Mesenchymal stem cell (in vitro differentiated cells and primary cell): ENCODE measurements around the gene TUT1.
A peak's percentile ranks its signal among the peaks of the same experiment; 100 is the strongest.
"Not testable (repeated sequence)": the region's sequence is repeated elsewhere in the genome, so short reads cannot be mapped to it uniquely, and the experiment has no call there.

Experiments used
- DNase-seq: peaks from one replicate; pipeline ENCODE4 v3.0.0-alpha.2; 2013
- H2AFZ ChIP-seq: one replicate; pipeline ENCODE4 v1.6.1; 2013; ENCODE audit warnings: low read depth, mild to moderate bottlenecking, control low read depth, inconsistent platforms, low read length, moderate library complexity
- H2AK5ac ChIP-seq: 2 replicates; pipeline ENCODE4 v1.6.1; 2013; ENCODE audit warnings: low read length, moderate library complexity, mild to moderate bottlenecking, inconsistent platforms; ENCODE audit not compliant: severe bottlenecking
- H2BK120ac ChIP-seq: one replicate; pipeline ENCODE4 v1.6.1; 2013; ENCODE audit warnings: low read depth, mild to moderate bottlenecking, inconsistent platforms, low read length, moderate library complexity
- H2BK12ac ChIP-seq, 2 experiments: one replicate each; pipeline ENCODE4 v1.6.1; 2013; ENCODE audit warnings: inconsistent platforms in 2 of 2, low read length in 2 of 2, mild to moderate bottlenecking in 2 of 2, moderate library complexity in 2 of 2, control low read depth in 1 of 2
- H2BK15ac ChIP-seq: one replicate; pipeline ENCODE4 v1.6.1; 2013; ENCODE audit warnings: mild to moderate bottlenecking, low read depth, inconsistent platforms; ENCODE audit not compliant: poor library complexity, severe bottlenecking
- H2BK5ac ChIP-seq: 2 replicates; pipeline ENCODE4 v1.6.1; 2013; ENCODE audit warnings: low read depth, mild to moderate bottlenecking, low read length, control low read depth, inconsistent platforms; ENCODE audit not compliant: poor library complexity, severe bottlenecking
- H3K14ac ChIP-seq, 2 experiments: one replicate each; pipeline ENCODE4 v1.6.1; 2013; ENCODE audit warnings: inconsistent platforms in 2 of 2, low read length in 2 of 2, control low read depth in 1 of 2, mild to moderate bottlenecking in 1 of 2, moderate library complexity in 1 of 2
- H3K18ac ChIP-seq, 2 experiments: one replicate each; pipeline ENCODE4 v1.6.1; 2013; ENCODE audit warnings: inconsistent platforms in 2 of 2, low read length in 2 of 2, control low read depth in 1 of 2, low read depth in 1 of 2, mild to moderate bottlenecking in 1 of 2
- H3K23ac ChIP-seq, 2 experiments: one replicate each; pipeline ENCODE4 v1.6.1; 2013; ENCODE audit warnings: inconsistent platforms in 2 of 2, low read length in 2 of 2, mild to moderate bottlenecking in 2 of 2, moderate library complexity in 2 of 2, control low read depth in 1 of 2
- H3K27ac ChIP-seq: 2 replicates; pipeline ENCODE4 v1.5.1; 2013; ENCODE audit warnings: mild to moderate bottlenecking, moderate library complexity, low read length, control low read depth, inconsistent platforms; ENCODE audit not compliant: poor library complexity, severe bottlenecking
- H3K27me3 ChIP-seq, 2 experiments: 2 replicates each; pipeline versions ENCODE4 v1.6.1 to v1.7.0; 2013; ENCODE audit warnings: low read length in 2 of 2, mild to moderate bottlenecking in 2 of 2, moderate library complexity in 2 of 2, control low read depth in 1 of 2, inconsistent platforms in 1 of 2; ENCODE audit not compliant: control insufficient read depth in 1 of 2, insufficient read depth in 1 of 2
- H3K36me3 ChIP-seq, 2 experiments: 2 replicates each; pipeline versions ENCODE4 v1.6.1 to v1.7.0; 2013; ENCODE audit warnings: low read length in 2 of 2, control low read depth in 1 of 2, inconsistent platforms in 1 of 2, low read depth in 1 of 2, mild to moderate bottlenecking in 1 of 2; ENCODE audit not compliant: insufficient read depth in 2 of 2, control insufficient read depth in 1 of 2
- H3K4ac ChIP-seq, 2 experiments: one replicate each; pipeline ENCODE4 v1.6.1; 2013; ENCODE audit warnings: inconsistent platforms in 2 of 2, low read length in 2 of 2, mild to moderate bottlenecking in 2 of 2, moderate library complexity in 2 of 2, control low read depth in 1 of 2, low read depth in 1 of 2
- H3K4me1 ChIP-seq: 2 replicates; pipeline ENCODE4 v1.6.1; 2013; ENCODE audit warnings: low read depth, low read length, control low read depth; ENCODE audit not compliant: control insufficient read depth, insufficient read depth
- H3K4me2 ChIP-seq: 2 replicates; pipeline ENCODE4 v1.6.1; 2013; ENCODE audit warnings: low read length, mild to moderate bottlenecking, inconsistent platforms; ENCODE audit not compliant: poor library complexity, severe bottlenecking
- H3K4me3 ChIP-seq, 2 experiments: 2 replicates each; pipeline versions ENCODE4 v1.5.1 to v1.7.0; 2013; ENCODE audit warnings: low read length in 2 of 2, mild to moderate bottlenecking in 2 of 2, control low read depth in 1 of 2, low read depth in 1 of 2; ENCODE audit not compliant: insufficient read depth in 1 of 2
- H3K79me1 ChIP-seq: replicated peaks from 2 replicates; pipeline ENCODE4 v1.6.1; 2013; ENCODE audit warnings: mild to moderate bottlenecking, control low read depth, low read length, inconsistent platforms; ENCODE audit not compliant: poor library complexity, severe bottlenecking
- H3K9ac ChIP-seq: 2 replicates; pipeline ENCODE4 v1.7.0; 2013; ENCODE audit warnings: mild to moderate bottlenecking, low read length, moderate library complexity
- H3K9me3 ChIP-seq: 2 replicates; pipeline ENCODE4 v1.7.0; 2013; ENCODE audit warnings: mild to moderate bottlenecking, low read length; ENCODE audit not compliant: control insufficient read depth
- H4K8ac ChIP-seq: one replicate; pipeline ENCODE4 v1.6.1; 2013; ENCODE audit warnings: inconsistent platforms, mild to moderate bottlenecking, low read length, moderate library complexity
- H4K91ac ChIP-seq: one replicate; pipeline ENCODE4 v1.6.1; 2013; ENCODE audit warnings: mild to moderate bottlenecking, low read length, inconsistent platforms
- WGBS: methylation state at CpG from one replicate; pipeline ENCODE4 v1.1.7; 2013; ENCODE audit warnings: mixed read lengths; 5-methylcytosine and 5-hydroxymethylcytosine counted together

The TUT1 gene

GRCh38 chr11:62552485-62553079 is 38.7 kb downstream of the TUT1 start:
- no peak overlapping the region for H2AFZ ChIP-seq
- peaks cover 61% of the 10 kb centered on the region for H3K4me1 ChIP-seq
- H4K91ac ChIP-seq, result peak overlapping the region; percentile 92
- H3K9ac ChIP-seq, result peak overlapping the region; percentile 95
- H3K4ac ChIP-seq, result peak overlapping the region; percentile 62 to 68
- H2BK120ac ChIP-seq, result peak overlapping the region; percentile 84
- no peaks in the 10 kb centered on the region for H3K9me3 ChIP-seq
- peak overlapping the region; percentile 31 for H3K4me2 ChIP-seq
- peaks cover 13% of the 10 kb centered on the region for H3K79me1 ChIP-seq
- WGBS, result 7% methylated on average over 4 of the region's 4 CpGs
- H4K8ac ChIP-seq, result peak overlapping the region; percentile 58
- H2BK12ac ChIP-seq, result peak overlapping the region; percentile 94 to 99
- peak overlapping the region in 1 of 2 experiments; percentile 77 for H3K4me3 ChIP-seq
- peaks cover 5 to 8% of the 10 kb centered on the region in 2 experiments for H3K36me3 ChIP-seq
- peak overlapping the region; percentile 83 to 91 for H3K18ac ChIP-seq
- H3K27me3 ChIP-seq, result no peaks in the 10 kb centered on the region
- H3K23ac ChIP-seq, result peak overlapping the region; percentile 16 to 53
- DNase-seq, result peak; percentile 76
- H3K27ac ChIP-seq, result peak overlapping the region; percentile 92
- peak overlapping the region; percentile 55 for H2BK15ac ChIP-seq
- H3K14ac ChIP-seq, result peak overlapping the region in 1 of 2 experiments; percentile 50
- peak overlapping the region; percentile 100 for H2AK5ac ChIP-seq
- H2BK5ac ChIP-seq, result peak overlapping the region; percentile 93

GRCh38 chr11:62550478-62550877 is 40.8 kb downstream of the TUT1 start:
- not testable (repeated sequence) for H2AFZ ChIP-seq, H2BK120ac ChIP-seq, H3K9ac ChIP-seq, H3K36me3 ChIP-seq, H4K91ac ChIP-seq, H2BK5ac ChIP-seq, H3K4ac ChIP-seq, H3K4me2 ChIP-seq, H3K14ac ChIP-seq, H3K23ac ChIP-seq, H2BK15ac ChIP-seq, H3K18ac ChIP-seq, H3K9me3 ChIP-seq, H4K8ac ChIP-seq, H3K27me3 ChIP-seq, H3K27ac ChIP-seq, H2BK12ac ChIP-seq, DNase-seq, H3K4me3 ChIP-seq
- peaks cover 47% of the 10 kb centered on the region for H3K4me1 ChIP-seq
- WGBS, result 100% methylated on average over 2 of the region's 2 CpGs
- peak overlapping the region; percentile 17 for H2AK5ac ChIP-seq
- H3K79me1 ChIP-seq, result peaks cover 13% of the 10 kb centered on the region

DNA sequence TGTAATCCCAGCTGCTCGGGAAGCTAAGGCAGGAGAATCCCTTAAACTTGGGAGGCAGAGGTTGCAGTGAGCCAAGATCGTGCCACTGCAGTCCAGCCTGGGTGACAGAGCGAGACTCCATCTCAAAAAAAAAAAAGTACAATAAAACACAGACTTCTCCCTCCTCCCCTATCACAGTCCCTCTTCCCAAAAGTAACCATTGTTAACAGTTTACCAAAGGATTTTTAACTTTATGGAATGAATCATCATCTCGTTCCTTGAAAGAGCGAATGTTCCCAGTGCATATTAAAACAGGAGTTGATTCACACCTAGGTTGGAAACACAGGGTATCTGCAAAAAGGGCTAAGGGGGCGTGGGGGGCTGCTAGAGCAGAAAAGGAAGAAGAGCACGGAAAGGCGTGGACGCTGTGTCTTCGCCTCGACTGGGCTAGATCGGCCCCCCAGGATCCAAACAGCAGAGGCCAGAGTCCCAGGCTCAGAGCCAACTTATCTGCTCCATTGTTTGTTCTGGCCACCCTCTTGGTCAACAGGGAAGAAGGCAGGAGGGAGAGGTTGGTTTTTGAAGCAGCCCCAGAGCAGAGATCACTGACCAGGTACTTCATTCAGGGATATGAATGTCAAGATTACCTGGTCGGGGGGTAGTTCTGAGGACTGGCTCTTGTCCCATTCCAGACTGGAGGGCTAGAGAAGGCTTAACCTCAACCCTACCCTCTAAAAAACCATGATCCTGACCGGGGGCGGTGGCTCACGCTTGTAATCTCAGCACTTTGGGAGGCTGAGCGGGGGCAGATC is 42.6 kb downstream of the TUT1 start:
- H3K4me2 ChIP-seq, result no peak overlapping the region
- peaks cover 0 to 17% of the 10 kb centered on the region in 2 experiments for H3K36me3 ChIP-seq
- H3K23ac ChIP-seq, result no peak overlapping the region
- no peak for DNase-seq
- H3K14ac ChIP-seq, result no peak overlapping the region
- H3K4me3 ChIP-seq, result no peak overlapping the region
- H3K9ac ChIP-seq, result no peak overlapping the region
- H2AFZ ChIP-seq, result no peak overlapping the region
- 91% methylated on average over 17 of the region's 17 CpGs for WGBS
- H2BK15ac ChIP-seq, result peak overlapping the region; percentile 21
- H3K9me3 ChIP-seq, result no peaks in the 10 kb centered on the region
- H2AK5ac ChIP-seq, result peak overlapping the region; percentile 4
- peaks cover 32% of the 10 kb centered on the region for H3K4me1 ChIP-seq
- no peaks in the 10 kb centered on the region for H3K27me3 ChIP-seq
- no peak overlapping the region for H4K8ac ChIP-seq
- H3K4ac ChIP-seq, result no peak overlapping the region
- H4K91ac ChIP-seq, result no peak overlapping the region
- H3K79me1 ChIP-seq, result peaks cover 13% of the 10 kb centered on the region
- no peak overlapping the region for H3K27ac ChIP-seq
- no peak overlapping the region for H3K18ac ChIP-seq
- no peak overlapping the region for H2BK5ac ChIP-seq
- peak overlapping the region in 1 of 2 experiments; percentile 43 for H2BK12ac ChIP-seq
- no peak overlapping the region for H2BK120ac ChIP-seq

GRCh38 chr11:62547691-62548281 is 43.5 kb downstream of the TUT1 start:
- H3K4me1 ChIP-seq, result peaks cover 24% of the 10 kb centered on the region
- peak overlapping the region; percentile 9 to 87 for H2BK12ac ChIP-seq
- peak overlapping the region; percentile 85 for H3K27ac ChIP-seq
- H3K4ac ChIP-seq, result peak overlapping the region; percentile 15 to 24
- peak overlapping the region; percentile 98 for H3K9ac ChIP-seq
- peaks cover 4 to 26% of the 10 kb centered on the region in 2 experiments for H3K36me3 ChIP-seq
- no peak overlapping the region for H4K91ac ChIP-seq
- H2AFZ ChIP-seq, result no peak overlapping the region
- peak overlapping the region; percentile 74 for H2BK5ac ChIP-seq
- H3K27me3 ChIP-seq, result no peaks in the 10 kb centered on the region
- peak overlapping the region in 1 of 2 experiments; percentile 87 for H3K4me3 ChIP-seq
- H2AK5ac ChIP-seq, result peak overlapping the region; percentile 64
- H3K23ac ChIP-seq, result no peak overlapping the region
- peak overlapping the region; percentile 34 to 65 for H3K18ac ChIP-seq
- H3K14ac ChIP-seq, result no peak overlapping the region
- H3K79me1 ChIP-seq, result peaks cover 13% of the 10 kb centered on the region
- DNase-seq, result peak; percentile 28
- peak overlapping the region; percentile 56 for H4K8ac ChIP-seq
- H3K4me2 ChIP-seq, result peak overlapping the region; percentile 71
- H2BK15ac ChIP-seq, result no peak overlapping the region
- H3K9me3 ChIP-seq, result no peaks in the 10 kb centered on the region
- 37% methylated on average over 8 of the region's 8 CpGs for WGBS
- no peak overlapping the region for H2BK120ac ChIP-seq
